AG09309 (cell line): ENCODE results near the gene OR52E6.

Source experiments
- DNase-seq: peaks from one replicate; pipeline ENCODE4 v3.0.0-alpha.2; 2010; ENCODE audit warnings: low read depth
- H3K4me3 ChIP-seq: 2 replicates; pipeline ENCODE4 v1.5.1; 2011; ENCODE audit warnings: mild to moderate bottlenecking, low read depth, low read length, moderate library complexity; ENCODE audit not compliant: control insufficient read depth
- CTCF ChIP-seq: IDR thresholded peaks from 2 replicates; pipeline ENCODE4 v1.5.1; 2011; ENCODE audit warnings: mild to moderate bottlenecking, low read depth, low read length, inconsistent platforms; ENCODE audit not compliant: insufficient read depth, control insufficient read depth; ENCODE audit errors: missing control alignments

The OR52E6 gene

GRCh38 chr11:5833446-5833845 is 8.3 kb downstream of the OR52E6 start:
- TF ChIP-seq CTCF, result no peak
- H3K4me3 ChIP-seq, result no peak overlapping the region
- DNase-seq, result no peak

- TF ChIP-seq CTCF, result no peak
- H3K4me3 ChIP-seq, result no peak overlapping the region
- DNase-seq, result no peak
Observed at GRCh38 chr11:5831196-5831829, 10.4 kb downstream of the OR52E6 start.

GRCh38 chr11:5818245-5818886 is 23.3 kb downstream of the OR52E6 start:
- H3K4me3 ChIP-seq, result no peak overlapping the region
- no peak for DNase-seq
- TF ChIP-seq CTCF, result no peak

- DNase-seq, result no peak
- H3K4me3 ChIP-seq, result no peak overlapping the region
- no peak for TF ChIP-seq CTCF
Observed at GRCh38 chr11:5815534-5815933, 26.2 kb downstream of the OR52E6 start.

- TF ChIP-seq CTCF, result no peak
- DNase-seq, result no peak
Observed at GRCh38 chr11:5809905-5810795, 31.5 kb downstream of the OR52E6 start.

GRCh38 chr11:5809122-5809519 is 32.6 kb downstream of the OR52E6 start:
- TF ChIP-seq CTCF, result no peak
- H3K4me3 ChIP-seq, result peak overlapping the region; percentile 34
- DNase-seq, result no peak

More at GRCh38 chr11:5809905-5810795, 31.5 kb downstream of the OR52E6 start:
- no peak overlapping the region for H3K4me3 ChIP-seq
